ENCODE measurements around the gene MRPL16. TPM values are rescaled to one million over a fixed set of nuclear protein-coding genes. Genes with fewer than 3 reads are reported as not detected.

Gene MRPL16
- total and polyA plus RNA-seq, 2 of the 4 experiments (the other 2 are of a cell fraction), result 43.9 to 71.3 TPM

GRCh38 chr11:59807047-59807610, 3.4 kb downstream of the MRPL16 start:
- dilution Hi-C loops (cut with HindIII; ENCODE audit: low sequenced_read_pairs, unreplicated experiment) (no loop called here), intact Hi-C loops (cut with micrococcal nuclease) (no loop called here), in situ Hi-C loops (cut with MboI; ENCODE audit: low sequenced_read_pairs) (loop anchor here (10.0 kb wide), 1 partner anchor 252 kb away; no protein-coding TSS in a partner anchor)
- Histone ChIP-seq H3K9me1 (ENCODE audit: insufficient read depth, low read length) (no peaks in the 10 kb centered on the region; the same call in 1 of the 2 replicates), H3K4me2 (ENCODE audit: low read depth, low read length) (no peak overlapping the region), H2BK15ac (ENCODE audit: low read depth, low read length) (no peak overlapping the region), H2AK5ac (ENCODE audit: low read depth, low read length) (no peak overlapping the region), H2BK120ac (ENCODE audit: low read depth, low read length) (no peak overlapping the region), H3K56ac (ENCODE audit: extremely low read depth, insufficient read depth, low read length) (no peak overlapping the region), H3K9me3 (ENCODE audit: control insufficient read depth, insufficient read depth, low read length) (no peaks in the 10 kb centered on the region), H3K27me3 (ENCODE audit: control insufficient read depth, insufficient read depth, low read length) (no peaks in the 10 kb centered on the region), H2AK9ac (replicated peaks; ENCODE audit: low read depth, low read length, poor library complexity) (no peak overlapping the region), H3K18ac (ENCODE audit: low read depth, low read length) (no peak overlapping the region), H4K91ac (ENCODE audit: insufficient read depth, low read depth, low read length) (no peak overlapping the region), H3K4ac (ENCODE audit: low read depth, low read length) (no peak overlapping the region), H3K4me3 (ENCODE audit: insufficient read depth, low read depth, low read length) (no peak overlapping the region), H2BK20ac (ENCODE audit: low read depth, low read length) (no peak overlapping the region), H3K4me1 (ENCODE audit: control insufficient read depth, insufficient read depth, low read length) (peaks cover 3% of the 10 kb centered on the region; the same call in 1 of the 2 replicates), H3K9ac (ENCODE audit: low read depth, low read length) (no peak overlapping the region), H4K8ac (ENCODE audit: low read depth in 2 of 2, low read length in 2 of 2) (no peak overlapping the region), H3K79me1 (ENCODE audit: low read depth in 1 of 2, low read length in 2 of 2) (peaks cover 0 to 14% of the 10 kb centered on the region in 2 experiments; a peak in 3 of 4 replicates), H3K14ac (replicated peaks; ENCODE audit: low read depth, low read length) (no peak overlapping the region), H2BK5ac (ENCODE audit: low read depth, low read length, poor library complexity, severe bottlenecking) (no peak overlapping the region), H3K36me3 (ENCODE audit: control insufficient read depth, insufficient read depth, low read length) (peaks cover 12% of the 10 kb centered on the region), H4K20me1 (ENCODE audit: insufficient read depth, low read length) (no peaks in the 10 kb centered on the region), H4K5ac (ENCODE audit: low read depth, low read length) (no peak overlapping the region), H3K27ac (ENCODE audit: insufficient read depth, low read length) (no peak overlapping the region), H3K23ac (ENCODE audit: low read depth, low read length) (no peak overlapping the region), H2AFZ (replicated peaks; ENCODE audit: low read length, poor library complexity) (no peak overlapping the region)
- DNase-seq (no peak), ATAC-seq (ENCODE audit: low read depth) (no peak)
- TF ChIP-seq, protein P1, sequence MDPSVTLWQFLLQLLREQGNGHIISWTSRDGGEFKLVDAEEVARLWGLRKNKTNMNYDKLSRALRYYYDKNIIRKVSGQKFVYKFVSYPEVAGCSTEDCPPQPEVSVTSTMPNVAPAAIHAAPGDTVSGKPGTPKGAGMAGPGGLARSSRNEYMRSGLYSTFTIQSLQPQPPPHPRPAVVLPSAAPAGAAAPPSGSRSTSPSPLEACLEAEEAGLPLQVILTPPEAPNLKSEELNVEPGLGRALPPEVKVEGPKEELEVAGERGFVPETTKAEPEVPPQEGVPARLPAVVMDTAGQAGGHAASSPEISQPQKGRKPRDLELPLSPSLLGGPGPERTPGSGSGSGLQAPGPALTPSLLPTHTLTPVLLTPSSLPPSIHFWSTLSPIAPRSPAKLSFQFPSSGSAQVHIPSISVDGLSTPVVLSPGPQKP (IDR thresholded peaks at IDR 0.05; ENCODE audit: borderline replicate concordance, low read depth, low read length), result no peak
- TF ChIP-seq USF2 (IDR thresholded peaks at IDR 0.05; ENCODE audit: low read depth, low read length) (no peak), CEBPB (IDR thresholded peaks at IDR 0.05; ENCODE audit: low read depth, low read length) (no peak), SMC3 (IDR thresholded peaks at IDR 0.05; ENCODE audit: low read depth, low read length) (no peak), CHD1 (IDR thresholded peaks at IDR 0.05; ENCODE audit: low read depth, low read length) (no peak), POLR2A (IDR thresholded peaks at IDR 0.05; ENCODE audit: low read depth, low read length) (no peak), MAFK (IDR thresholded peaks at IDR 0.05; ENCODE audit: low read depth, low read length) (no peak), RFX5 (IDR thresholded peaks at IDR 0.05; ENCODE audit: low read depth, low read length) (no peak), RAD21 (IDR thresholded peaks at IDR 0.05; ENCODE audit: low read length) (no peak), BHLHE40 (IDR thresholded peaks at IDR 0.05; ENCODE audit: low read depth, low read length) (no peak), MAZ (IDR thresholded peaks at IDR 0.05; ENCODE audit: borderline replicate concordance, low read depth, low read length) (no peak), NFE2L2 (IDR thresholded peaks at IDR 0.05; ENCODE audit: low read depth, low read length) (no peak), FOS (IDR thresholded peaks at IDR 0.05; ENCODE audit: low read depth, low read length) (no peak), MXI1 (IDR thresholded peaks at IDR 0.05; ENCODE audit: borderline replicate concordance, low read depth, low read length) (no peak), RCOR1 (IDR thresholded peaks at IDR 0.05; ENCODE audit: insufficient replicate concordance, low read length) (no peak), CTCF (conservative IDR thresholded peaks at IDR 0.05; ENCODE audit: low read depth, low read length) (no peak)
- WGBS, 2 experiments (ENCODE audit: extremely low coverage in 2 of 2, insufficient read length in 1 of 2), result no CpG with 5 or more reads among the region's 1 CpG
- BruUV-seq (replicated peaks), result no TSS peak
- ChIA-PET CTCF (no interaction called here), POLR2A (ENCODE audit: unreplicated experiment) (no interaction called here)

Measured in IMR-90 (cell line).